ENCODE data around the gene C16orf78.

Gene C16orf78

GRCh38 chr16:49428808-49429207 lies 55.2 kb downstream of the C16orf78 start:
- Histone ChIP-seq H3K79me2 (ENCODE audit: insufficient read depth, low read length) (no peaks in the 10 kb centered on the region), H3K27me3 (ENCODE audit: insufficient read depth, low read length) (no peaks in the 10 kb centered on the region; the same call in 1 of the 2 replicates), H3K36me3 (ENCODE audit: insufficient read depth, low read length) (no peaks in the 10 kb centered on the region), H3F3A (ENCODE audit: insufficient read depth, low read length) (no peaks in the 10 kb centered on the region), H3K4me3 (ENCODE audit: low read depth, low read length, poor library complexity, severe bottlenecking) (no peak overlapping the region), H3K9ac (ENCODE audit: low read length) (no peak overlapping the region), H3K9me3 (ENCODE audit: low read length) (no peaks in the 10 kb centered on the region), H2AFZ (ENCODE audit: low read length) (no peak overlapping the region), H3K27ac (ENCODE audit: low read depth, low read length, poor library complexity, severe bottlenecking) (no peak overlapping the region), H3K9me2 (ENCODE audit: low read depth, low read length) (no peaks in the 10 kb centered on the region), H4K20me1 (ENCODE audit: insufficient read depth, low read length) (no peaks in the 10 kb centered on the region), H3K4me2 (ENCODE audit: low read length) (no peak overlapping the region), H3K4me1 (ENCODE audit: insufficient read depth, low read length, severe bottlenecking) (no peaks in the 10 kb centered on the region)
- TF ChIP-seq EZH2 (IDR thresholded peaks at IDR 0.05; ENCODE audit: borderline replicate concordance, low read length) = no peak
- TF ChIP-seq, protein P1, sequence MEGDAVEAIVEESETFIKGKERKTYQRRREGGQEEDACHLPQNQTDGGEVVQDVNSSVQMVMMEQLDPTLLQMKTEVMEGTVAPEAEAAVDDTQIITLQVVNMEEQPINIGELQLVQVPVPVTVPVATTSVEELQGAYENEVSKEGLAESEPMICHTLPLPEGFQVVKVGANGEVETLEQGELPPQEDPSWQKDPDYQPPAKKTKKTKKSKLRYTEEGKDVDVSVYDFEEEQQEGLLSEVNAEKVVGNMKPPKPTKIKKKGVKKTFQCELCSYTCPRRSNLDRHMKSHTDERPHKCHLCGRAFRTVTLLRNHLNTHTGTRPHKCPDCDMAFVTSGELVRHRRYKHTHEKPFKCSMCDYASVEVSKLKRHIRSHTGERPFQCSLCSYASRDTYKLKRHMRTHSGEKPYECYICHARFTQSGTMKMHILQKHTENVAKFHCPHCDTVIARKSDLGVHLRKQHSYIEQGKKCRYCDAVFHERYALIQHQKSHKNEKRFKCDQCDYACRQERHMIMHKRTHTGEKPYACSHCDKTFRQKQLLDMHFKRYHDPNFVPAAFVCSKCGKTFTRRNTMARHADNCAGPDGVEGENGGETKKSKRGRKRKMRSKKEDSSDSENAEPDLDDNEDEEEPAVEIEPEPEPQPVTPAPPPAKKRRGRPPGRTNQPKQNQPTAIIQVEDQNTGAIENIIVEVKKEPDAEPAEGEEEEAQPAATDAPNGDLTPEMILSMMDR (IDR thresholded peaks at IDR 0.05; ENCODE audit: low read length) = no peak

GRCh38 chr16:49431040-49431439 lies 57.4 kb downstream of the C16orf78 start:
- H3K4me1 ChIP-seq (ENCODE audit: insufficient read depth, low read length, severe bottlenecking) = no peaks in the 10 kb centered on the region
- TF ChIP-seq, protein P1 (IDR thresholded peaks at IDR 0.05; ENCODE audit: low read length) = no peak
- no peak for TF ChIP-seq EZH2 (IDR thresholded peaks at IDR 0.05; ENCODE audit: borderline replicate concordance, low read length)
- no peaks in the 10 kb centered on the region for H3K9me3 ChIP-seq (ENCODE audit: low read length)
- no peaks in the 10 kb centered on the region for H4K20me1 ChIP-seq (ENCODE audit: insufficient read depth, low read length)
- no peaks in the 10 kb centered on the region for H3F3A ChIP-seq (ENCODE audit: insufficient read depth, low read length)
- no peak overlapping the region for H3K4me2 ChIP-seq (ENCODE audit: low read length)
- no peaks in the 10 kb centered on the region for H3K36me3 ChIP-seq (ENCODE audit: insufficient read depth, low read length)
- no peak overlapping the region for H2AFZ ChIP-seq (ENCODE audit: low read length)
- H3K27ac ChIP-seq (ENCODE audit: low read depth, low read length, poor library complexity, severe bottlenecking) = no peak overlapping the region
- H3K27me3 ChIP-seq (ENCODE audit: insufficient read depth, low read length) = no peaks in the 10 kb centered on the region; the same call in 1 of the 2 replicates
- no peaks in the 10 kb centered on the region for H3K9me2 ChIP-seq (ENCODE audit: low read depth, low read length)
- H3K9ac ChIP-seq (ENCODE audit: low read length) = no peak overlapping the region
- no peaks in the 10 kb centered on the region for H3K79me2 ChIP-seq (ENCODE audit: insufficient read depth, low read length)
- no peak overlapping the region for H3K4me3 ChIP-seq (ENCODE audit: low read depth, low read length, poor library complexity, severe bottlenecking)

- H3F3A ChIP-seq (ENCODE audit: insufficient read depth, low read length) = no peaks in the 10 kb centered on the region
- H3K4me1 ChIP-seq (ENCODE audit: insufficient read depth, low read length, severe bottlenecking) = no peaks in the 10 kb centered on the region
- H3K27ac ChIP-seq (ENCODE audit: low read depth, low read length, poor library complexity, severe bottlenecking) = no peak overlapping the region
- TF ChIP-seq, protein P1 (IDR thresholded peaks at IDR 0.05; ENCODE audit: low read length) = no peak
- no peak for TF ChIP-seq EZH2 (IDR thresholded peaks at IDR 0.05; ENCODE audit: borderline replicate concordance, low read length)
- no peak overlapping the region for H3K4me2 ChIP-seq (ENCODE audit: low read length)
- H4K20me1 ChIP-seq (ENCODE audit: insufficient read depth, low read length) = no peaks in the 10 kb centered on the region
- no peaks in the 10 kb centered on the region for H3K79me2 ChIP-seq (ENCODE audit: insufficient read depth, low read length)
- H3K4me3 ChIP-seq (ENCODE audit: low read depth, low read length, poor library complexity, severe bottlenecking) = no peak overlapping the region
- H3K36me3 ChIP-seq (ENCODE audit: insufficient read depth, low read length) = no peaks in the 10 kb centered on the region
- H3K9me2 ChIP-seq (ENCODE audit: low read depth, low read length) = no peaks in the 10 kb centered on the region
- H3K9me3 ChIP-seq (ENCODE audit: low read length) = no peaks in the 10 kb centered on the region
- H3K9ac ChIP-seq (ENCODE audit: low read length) = no peak overlapping the region
- H3K27me3 ChIP-seq (ENCODE audit: insufficient read depth, low read length) = peaks cover 6% of the 10 kb centered on the region; the same call in 1 of the 2 replicates
- H2AFZ ChIP-seq (ENCODE audit: low read length) = no peak overlapping the region
Measured at GRCh38 chr16:49431591-49432290, 58.1 kb downstream of the C16orf78 start.
